HG03045 (cell line): ENCODE data around the gene THSD4.
"Not testable (repeated sequence)": the region's sequence is repeated elsewhere in the genome, so short reads cannot be mapped to it uniquely, and the experiment has no call there.

Experiments
- ATAC-seq: cut with Tn5 transposase; IDR thresholded peaks from one replicate; pipeline ENCODE4 v1.9.1; 2021; ENCODE audit warnings: mild to moderate bottlenecking, moderate library complexity; ENCODE audit not compliant: unreplicated experiment

The THSD4 gene

GRCh38 chr15:71401728-71402127 is 286.5 kb downstream of the THSD4 start:
- ATAC-seq: not testable (repeated sequence)

GRCh38 chr15:71409541-71409940 is 294.3 kb downstream of the THSD4 start:
- ATAC-seq: no peak

DNA sequence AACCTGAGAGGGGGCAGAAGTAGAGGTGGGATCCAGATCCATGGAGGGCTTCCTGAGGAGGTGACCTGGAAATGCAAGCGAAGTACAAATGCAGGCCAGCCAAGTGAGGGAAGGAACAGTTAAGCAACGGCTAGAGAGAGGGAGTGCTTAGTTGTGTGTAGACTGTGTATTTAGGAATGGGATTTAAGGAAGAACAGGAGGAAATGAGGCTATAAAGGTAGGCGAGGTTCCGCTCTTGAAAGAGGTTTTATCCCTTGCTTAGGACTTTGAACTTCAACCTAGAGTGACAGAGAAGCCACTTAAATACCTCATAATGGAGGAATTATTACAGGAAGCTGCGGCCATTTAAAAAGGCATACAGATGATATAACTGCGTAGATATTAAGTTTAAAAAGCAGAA is 295.1 kb downstream of the THSD4 start:
- ATAC-seq: no peak

DNA sequence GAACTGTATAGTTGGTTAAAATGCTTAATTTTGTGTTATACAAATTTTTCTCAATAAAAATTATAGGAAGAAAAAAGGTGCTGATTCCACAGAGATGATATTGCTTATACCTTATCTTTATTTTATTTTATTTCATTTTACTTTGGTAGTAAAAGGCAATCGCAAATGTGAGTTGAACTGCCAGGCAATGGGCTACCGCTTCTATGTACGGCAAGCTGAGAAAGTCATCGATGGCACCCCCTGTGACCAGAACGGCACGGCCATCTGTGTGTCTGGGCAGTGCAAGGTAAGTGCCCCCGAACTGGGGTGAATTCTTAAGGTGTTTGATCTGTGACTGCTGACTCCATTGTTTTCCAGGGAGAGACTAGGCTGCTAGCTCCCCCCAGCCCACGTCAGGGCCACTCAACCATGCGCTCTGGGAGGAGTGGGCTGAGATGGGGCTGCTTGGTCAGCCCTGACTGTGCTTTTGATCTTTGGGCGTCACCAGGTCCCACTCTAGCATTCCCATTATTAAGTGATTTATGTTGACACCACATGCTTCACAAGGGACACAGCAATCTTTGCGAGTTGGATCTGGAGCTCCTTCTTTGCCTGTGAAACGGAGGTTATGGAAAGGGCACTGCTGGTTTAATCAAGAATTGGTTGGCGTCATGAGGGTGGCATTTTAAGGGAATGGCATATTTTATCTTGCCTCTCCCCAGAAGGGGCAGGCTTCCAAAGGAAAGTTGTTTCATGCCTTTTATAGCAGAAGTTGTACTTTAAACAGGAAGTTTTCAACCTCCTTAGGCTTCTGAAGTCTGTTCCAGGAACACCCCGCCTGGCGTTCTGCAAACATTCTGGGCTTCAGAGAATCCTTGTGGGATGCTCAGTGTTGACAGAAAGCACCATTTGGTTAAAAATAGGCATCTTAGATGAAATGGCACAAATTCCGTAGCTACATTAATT is 296.5 kb downstream of the THSD4 start:
- ATAC-seq: no peak

- no peak for ATAC-seq
Observed at GRCh38 chr15:71413419-71413818, 298.1 kb downstream of the THSD4 start.

- no peak for ATAC-seq
Observed at GRCh38 chr15:71414853-71415252, 299.6 kb downstream of the THSD4 start.

GRCh38 chr15:71422530-71423259 is 307.4 kb downstream of the THSD4 start:
- no peak for ATAC-seq

- ATAC-seq: no peak
Observed at GRCh38 chr15:71424765-71425164, 309.5 kb downstream of the THSD4 start.

- no peak for ATAC-seq
Observed at GRCh38 chr15:71425388-71425787, 310.1 kb downstream of the THSD4 start.

GRCh38 chr15:71426792-71427191 is 311.5 kb downstream of the THSD4 start:
- no peak for ATAC-seq

- no peak for ATAC-seq
Observed at GRCh38 chr15:71430782-71431181, 315.5 kb downstream of the THSD4 start.

- no peak for ATAC-seq
Observed at GRCh38 chr15:71431343-71432336, 316.4 kb downstream of the THSD4 start.

- ATAC-seq: no peak
Observed at GRCh38 chr15:71433402-71433801, 318.1 kb downstream of the THSD4 start.

DNA sequence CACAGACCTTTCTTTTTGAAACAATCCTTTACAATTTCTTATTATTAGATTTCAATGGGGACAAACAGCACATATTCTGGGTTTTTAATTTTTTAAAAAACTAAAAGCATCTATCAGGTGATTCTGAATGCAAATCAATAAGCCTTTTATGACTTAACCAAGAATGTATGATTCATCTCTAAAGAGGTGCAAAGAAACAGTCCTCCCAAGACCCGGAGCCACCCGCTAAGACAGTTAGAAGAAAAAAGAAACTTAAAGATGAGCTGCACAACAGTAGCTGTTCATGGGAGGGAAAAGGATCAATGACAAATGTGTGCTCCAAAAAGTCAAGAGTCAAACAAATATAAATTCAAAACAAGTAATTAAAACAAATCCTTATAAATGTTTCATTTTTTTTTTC is 319.5 kb downstream of the THSD4 start:
- ATAC-seq: no peak

DNA sequence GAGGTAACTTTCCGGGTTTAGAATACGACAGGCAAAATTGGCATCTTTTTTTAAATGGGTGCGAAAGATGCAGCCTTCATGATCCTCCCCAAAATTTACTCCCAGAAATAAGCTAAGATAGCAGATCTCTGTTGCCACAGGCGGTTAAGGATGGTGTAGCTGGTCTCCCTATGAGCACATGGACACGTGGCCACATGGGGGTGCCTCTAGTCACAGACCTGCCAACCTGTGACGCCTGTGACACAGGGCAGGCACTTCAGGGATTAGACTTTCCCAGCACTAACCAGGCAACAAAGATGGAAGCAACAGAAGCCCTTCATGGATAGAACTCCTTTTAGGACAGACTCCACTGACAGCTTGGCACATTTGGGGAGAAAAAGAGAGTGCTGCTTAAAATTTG is 320.3 kb downstream of the THSD4 start:
- ATAC-seq: no peak

GRCh38 chr15:71436854-71437253 is 321.6 kb downstream of the THSD4 start:
- no peak for ATAC-seq

GRCh38 chr15:71437404-71437803 is 322.1 kb downstream of the THSD4 start:
- no peak for ATAC-seq

GRCh38 chr15:71437919-71438318 is 322.6 kb downstream of the THSD4 start:
- no peak for ATAC-seq

- not testable (repeated sequence) for ATAC-seq
Observed at GRCh38 chr15:71439478-71439877, 324.2 kb downstream of the THSD4 start.

- ATAC-seq: no peak
Observed at GRCh38 chr15:71440489-71441110, 325.3 kb downstream of the THSD4 start.
